ENCODE results near the gene NBPF3.
A peak's percentile ranks its signal among the peaks of the same experiment; 100 is the strongest.
"Not testable (repeated sequence)": the region's sequence is repeated elsewhere in the genome, so short reads cannot be mapped to it uniquely, and the experiment has no call there.

NBPF3 gene

DNA sequence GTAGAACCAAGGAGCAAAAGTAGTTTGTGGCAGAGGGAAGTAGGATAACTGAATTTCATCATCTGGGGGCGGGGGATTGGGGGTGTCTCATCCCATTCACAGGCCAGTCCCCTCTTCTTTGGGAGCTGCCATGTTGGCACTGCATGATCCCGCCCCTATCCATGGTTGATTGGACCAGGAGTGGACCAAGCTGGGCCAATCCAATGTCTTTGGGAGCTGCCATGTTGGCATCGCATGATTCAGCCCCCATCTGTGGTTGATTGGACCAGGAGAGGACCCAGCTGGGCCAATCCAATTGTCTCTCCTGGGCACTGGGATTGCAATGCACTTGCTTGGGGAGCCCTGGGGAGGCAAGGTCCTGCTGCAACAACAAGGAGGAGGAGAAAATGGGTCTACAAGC is 56.9 kb downstream of the NBPF3 start:
- no peak for DNase-seq

DNA sequence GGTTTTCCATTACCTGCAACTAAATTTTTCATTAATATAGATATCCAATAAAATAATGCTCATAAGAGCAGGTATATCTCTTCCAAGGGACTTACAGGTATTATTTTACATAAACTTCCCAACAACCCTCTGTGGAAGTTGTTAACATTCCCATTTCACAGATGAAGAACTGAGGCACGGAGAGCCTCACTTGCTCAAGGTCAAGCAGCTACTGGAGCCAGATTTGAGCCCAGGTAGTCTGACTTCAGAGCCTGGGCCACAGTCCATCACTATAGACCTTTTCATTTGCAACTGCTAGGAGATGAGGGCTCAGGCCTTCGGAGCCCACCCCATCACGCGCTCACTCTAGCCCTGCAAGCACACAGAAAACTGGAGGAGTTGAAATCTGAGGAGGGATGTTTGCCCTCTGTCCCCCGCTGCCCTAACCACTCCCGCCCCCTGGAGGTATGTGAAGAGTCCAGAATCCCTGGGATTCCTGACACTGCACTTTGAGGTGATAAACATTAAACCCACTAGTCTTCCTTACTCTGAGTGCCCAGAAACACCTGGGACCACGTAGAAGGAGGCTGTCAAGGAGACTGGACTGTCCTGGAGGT is 57.6 kb downstream of the NBPF3 start:
- DNase-seq, result no peak

DNA sequence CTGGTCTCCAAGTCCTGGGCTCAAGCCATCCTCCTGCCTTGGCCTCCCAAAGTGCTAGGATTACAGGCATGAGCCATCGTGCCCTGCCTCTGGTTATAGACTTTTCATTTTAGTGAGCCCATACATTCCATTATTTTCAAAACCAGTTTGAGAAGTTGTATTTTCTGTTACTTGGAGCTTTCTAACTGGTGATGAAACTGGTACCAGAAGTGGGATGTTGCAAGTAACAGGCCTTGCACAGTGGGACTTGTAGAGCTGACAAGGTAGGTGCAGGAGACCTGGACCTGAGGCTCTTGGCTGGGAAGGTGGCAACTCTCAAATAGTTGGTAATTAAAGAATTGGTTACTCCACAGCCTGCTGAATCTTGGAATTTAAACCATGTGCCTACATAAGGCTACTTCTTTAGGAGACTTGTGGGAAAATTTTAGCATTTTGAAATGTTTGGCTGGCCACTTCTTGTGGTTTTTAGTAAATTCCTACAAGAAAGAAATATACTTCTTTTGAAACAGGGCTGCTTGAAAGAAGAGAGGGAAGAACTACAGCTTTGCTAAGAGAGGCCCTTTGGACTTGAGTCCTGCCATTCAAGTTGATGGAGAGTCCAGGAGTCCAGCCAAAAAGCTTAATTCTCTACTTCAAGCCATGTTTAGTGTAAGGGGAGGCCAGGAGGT is 59.5 kb downstream of the NBPF3 start:
- DNase-seq, result no peak

DNA sequence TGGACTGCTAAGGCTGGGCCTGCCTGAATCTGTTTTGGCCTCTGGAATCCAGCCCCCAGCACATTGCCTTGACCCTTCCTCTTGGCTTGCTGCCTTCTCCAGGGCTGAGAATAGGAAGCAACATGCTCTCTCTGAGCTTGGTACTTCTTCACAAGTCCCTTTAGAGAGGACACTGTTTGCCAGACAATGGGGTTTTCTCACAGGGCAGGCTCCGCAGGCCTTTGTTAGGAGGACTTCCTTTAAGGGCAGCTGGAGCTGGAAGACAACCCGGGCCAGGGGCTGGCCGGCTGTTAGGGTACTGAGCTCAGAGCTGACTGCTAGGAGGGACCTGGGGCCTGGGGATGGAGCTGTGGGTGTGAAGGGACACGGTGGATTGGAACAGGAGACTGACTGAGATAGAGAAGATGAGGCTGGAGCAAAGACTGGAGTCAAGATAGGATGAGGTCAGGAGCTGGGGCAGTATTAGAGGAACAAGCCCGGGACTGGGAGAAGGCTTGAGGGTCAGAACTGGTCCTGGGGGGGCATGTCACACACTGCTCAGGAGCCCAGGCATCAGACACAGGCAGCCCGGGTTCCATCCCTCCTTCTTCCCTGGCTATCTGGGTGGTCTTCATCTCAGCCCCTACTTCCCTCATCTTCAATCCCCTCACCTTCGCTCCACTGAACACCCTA is 63.9 kb downstream of the NBPF3 start:
- DNase-seq, result no peak

DNA sequence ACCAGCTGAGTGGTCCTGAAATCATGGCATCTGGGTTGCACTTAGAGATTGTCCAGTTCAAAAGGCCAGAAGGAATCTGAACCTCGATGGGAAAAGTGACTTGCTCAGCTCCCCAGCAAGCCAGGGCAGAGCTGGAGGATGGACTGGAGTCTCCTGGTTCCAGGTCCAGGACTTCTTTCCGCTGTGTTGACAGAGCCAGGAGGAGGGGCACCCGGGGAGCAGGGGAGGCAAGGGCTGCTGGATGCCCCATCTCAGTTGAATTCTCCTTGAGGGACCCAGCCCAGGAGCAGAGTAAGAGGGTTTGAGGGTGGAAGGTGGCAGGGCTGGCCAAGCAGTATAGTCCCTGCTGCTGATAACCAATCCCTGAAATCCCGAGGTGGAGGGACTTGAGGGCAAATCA is 66.9 kb downstream of the NBPF3 start:
- DNase-seq, result no peak

DNA sequence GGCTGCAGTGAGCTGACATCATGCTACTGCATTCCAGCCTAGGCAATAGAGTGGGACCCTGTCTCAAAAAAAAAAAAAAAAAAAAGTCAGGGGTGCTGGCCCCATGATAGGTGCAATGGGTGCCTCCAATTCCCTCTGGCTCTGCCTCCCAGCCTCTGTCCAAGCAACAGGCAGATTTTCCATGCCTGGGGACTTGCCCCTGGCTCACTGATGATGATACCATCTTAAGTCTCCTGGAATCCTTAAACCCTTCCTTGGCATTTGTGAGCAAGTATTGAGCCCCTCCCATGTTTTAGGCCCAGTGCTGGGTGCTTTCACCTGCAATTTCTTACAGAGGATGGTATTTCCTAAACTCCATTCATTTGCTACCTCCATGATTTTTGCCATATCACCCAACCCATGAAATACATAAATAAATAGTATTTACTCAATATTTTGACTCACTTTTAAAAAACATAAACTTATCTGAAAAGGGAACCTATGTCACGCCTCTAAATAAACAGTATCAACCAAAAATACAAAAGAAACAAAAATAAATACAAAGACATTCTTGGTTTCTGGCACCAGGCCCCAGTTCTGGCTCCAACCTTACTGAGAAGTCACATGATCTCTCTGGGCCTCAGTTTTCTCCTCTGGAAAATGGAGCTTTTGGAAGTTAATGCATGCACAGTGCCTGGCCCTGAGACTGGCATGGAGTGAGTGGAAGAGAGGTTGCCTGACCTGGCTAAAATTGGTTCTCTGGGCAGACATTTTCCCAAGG is 67.8 kb downstream of the NBPF3 start:
- no peak for DNase-seq

DNA sequence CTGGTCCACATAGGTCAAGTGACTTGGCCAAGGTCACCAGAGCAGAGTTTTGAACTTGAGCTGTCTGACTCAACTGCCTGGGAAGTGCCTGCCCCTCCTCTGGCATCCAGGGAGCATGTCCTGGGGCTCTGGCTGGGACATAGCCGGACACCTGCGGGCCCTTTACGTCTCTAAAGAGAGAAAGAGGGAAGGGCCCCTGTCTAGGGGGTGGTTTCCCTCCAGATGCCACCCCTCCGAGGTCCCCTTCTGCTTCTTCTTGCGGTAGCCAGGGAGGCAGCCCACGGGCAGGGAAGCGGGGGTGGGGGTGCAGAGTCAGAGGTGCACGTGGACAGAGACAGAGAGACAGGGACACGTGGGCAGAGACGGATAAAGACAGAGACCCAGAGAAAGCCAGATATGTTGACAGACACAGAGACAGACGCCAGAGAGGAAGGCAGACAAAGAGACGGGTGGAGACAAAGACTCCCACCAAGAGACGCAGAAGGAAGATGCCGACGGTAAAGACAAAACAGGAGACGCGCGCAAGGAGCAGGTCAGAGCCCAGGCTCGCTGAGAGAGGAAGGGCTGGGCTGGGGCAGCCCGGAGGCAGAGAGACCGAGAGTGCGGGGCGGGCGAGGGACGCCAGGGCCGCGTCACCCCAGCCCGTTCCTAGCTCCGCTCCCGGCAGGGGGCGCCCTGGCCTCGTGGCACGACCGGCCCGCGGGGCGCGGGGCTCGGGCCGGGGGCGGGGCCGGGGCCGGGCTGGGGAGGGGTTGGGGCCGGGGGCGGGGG is 68.8 kb downstream of the NBPF3 start:
- peak; percentile 38 to 41 for DNase-seq

DNA sequence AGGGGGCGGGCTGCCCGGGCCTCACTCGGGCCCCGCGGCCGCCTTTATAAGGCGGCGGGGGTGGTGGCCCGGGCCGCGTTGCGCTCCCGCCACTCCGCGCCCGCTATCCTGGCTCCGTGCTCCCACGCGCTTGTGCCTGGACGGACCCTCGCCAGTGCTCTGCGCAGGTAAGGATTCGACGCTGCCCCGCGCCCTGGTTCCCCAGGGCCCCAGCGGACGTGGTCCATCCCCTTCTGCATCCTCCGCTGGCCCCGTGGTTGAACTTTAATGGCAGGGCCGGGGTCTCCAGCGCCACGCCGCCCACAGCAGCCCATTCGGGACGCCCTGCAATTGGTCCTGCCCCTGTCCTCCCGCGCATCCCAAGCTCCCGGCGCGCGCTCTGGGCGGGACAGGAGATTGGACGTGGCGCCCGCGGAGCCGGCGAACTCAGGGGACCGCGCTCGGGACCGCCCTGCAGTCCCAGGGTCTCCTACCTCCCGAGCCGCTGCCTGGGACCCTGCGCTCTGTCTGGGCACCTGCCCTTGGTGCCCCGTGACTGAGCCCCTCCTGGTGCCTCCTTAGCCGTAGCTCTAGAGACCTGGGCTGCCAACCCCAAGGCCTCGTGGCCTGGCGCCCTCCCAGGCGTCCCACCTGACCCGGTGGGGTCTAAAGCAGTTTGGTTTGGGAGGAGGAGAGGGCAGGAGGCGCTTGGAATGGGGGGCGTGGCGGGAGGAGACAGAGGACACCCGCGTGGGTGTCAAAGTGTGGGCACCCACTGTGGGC is 69.6 kb downstream of the NBPF3 start, which contains the start of gene ALPL:
ALPL (plus strand) TSS at position 73 of the 762 bp plus-strand sequence. CDS start 44,659 bp downstream, outside the sequence.
- no peak for DNase-seq

DNA sequence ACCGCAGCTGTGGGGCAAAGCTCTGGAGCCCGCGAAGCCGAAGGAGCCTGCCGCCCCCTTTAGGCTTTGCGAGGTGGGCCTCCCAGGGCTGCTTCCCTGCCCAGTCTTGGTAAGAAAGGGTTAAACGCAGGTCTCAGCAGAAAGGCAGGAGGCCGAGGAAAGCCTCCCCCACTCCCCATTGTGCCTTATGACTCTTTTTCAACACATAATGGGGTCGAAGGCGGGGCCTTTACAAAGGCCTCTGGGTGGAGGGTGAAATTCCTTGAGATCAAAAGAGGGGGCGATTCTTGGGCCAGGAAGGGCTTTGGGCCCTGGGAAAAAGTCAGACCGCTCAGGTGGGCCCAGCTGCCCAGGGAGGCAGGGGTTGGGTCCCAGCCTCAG is 70.2 kb downstream of the NBPF3 start:
- no peak for DNase-seq

DNA sequence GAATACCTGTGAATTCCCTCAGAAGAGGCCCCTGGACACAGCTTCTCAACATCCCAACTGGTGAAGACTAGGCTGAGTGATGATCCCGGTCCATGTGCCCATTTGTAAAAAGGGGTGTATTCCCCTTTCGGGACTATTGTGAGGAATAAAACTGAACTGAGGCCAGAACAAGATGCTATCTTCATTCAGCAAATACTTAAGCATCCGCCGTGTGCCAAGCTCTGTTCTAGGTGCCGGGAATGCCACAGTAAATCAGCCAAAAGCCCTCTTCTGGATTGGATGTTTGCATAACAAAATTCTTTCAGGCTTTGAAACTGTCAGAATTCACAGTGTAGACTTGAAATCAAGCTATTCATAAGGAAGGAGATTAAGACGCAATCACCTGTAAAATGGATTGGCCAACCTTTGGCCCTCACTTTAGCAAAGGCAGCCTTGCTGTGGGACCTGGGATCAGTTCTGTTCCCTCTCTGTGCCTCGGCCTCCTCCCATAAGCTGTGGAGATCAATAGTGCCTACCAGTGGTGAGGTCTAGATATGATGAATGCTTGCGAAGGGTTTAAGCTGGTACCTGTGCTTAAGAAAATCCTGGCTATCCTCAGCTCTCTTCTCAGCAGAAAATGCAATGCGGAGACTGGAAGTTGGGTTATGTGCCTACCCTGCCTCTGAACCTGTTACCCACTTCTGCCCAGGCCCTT is 71.1 kb downstream of the NBPF3 start:
- DNase-seq, result no peak

DNA sequence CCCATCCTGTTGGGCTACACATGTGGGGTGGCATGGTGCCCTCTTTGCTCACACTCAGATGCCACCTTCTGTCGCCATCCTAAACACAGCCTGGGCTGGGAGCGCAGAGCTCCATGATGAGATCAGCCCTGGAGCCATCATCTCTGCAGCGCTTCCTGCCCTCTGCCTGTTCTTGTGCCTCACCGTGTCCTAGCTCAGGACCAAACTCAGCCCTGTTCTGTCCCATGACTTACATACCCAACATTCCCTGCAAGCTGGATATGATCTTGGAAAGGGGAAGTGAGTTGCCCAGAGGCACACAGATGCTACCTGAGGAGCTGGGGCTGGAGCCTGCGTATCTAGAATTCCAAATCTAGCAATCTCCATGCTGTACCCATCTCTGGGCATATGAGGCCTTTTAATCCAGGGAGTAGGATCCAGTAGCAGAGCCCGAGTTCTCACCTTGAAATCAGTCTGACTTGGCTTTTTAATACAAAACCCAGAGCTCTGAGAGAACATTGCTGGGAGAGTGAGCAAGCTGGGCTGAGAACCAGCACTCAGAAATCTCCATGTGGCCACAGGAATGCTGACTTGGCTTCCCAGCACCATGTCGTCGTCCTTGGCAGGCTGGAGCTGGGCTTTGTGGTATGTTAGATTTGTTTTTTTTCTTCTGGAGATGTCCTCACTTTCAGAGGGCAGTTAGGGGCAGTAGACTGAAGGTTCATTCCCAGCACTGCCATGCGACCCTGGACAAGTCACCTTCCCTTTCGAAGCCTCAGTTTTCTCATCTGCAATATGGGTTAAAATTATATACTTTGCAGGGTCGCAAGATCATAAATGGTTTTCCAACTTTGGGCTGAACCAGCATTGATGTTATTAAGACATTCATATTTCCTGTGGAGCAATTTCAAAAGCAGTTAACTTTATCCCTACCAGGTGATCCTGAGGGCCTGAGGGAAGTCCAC is 71.9 kb downstream of the NBPF3 start:
- no peak for DNase-seq

DNA sequence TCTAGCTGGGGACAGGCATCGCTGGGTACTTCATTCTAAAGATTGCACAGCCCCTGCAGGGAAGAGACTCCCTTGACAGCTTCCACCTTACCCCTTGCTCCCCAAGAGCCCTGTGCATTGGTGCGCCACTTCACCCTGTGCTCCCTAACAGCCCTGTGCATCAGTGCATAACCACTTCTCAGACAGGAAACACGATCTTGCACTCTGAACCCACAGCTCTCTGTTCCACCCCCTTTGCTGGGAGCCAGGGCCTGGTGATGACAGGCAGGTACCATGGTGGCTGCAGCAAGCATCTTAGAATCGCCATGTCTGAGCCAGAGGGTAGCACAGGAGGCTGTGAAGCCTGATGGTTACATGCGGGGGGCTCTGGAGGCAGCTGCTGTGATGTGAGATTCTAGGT is 74.3 kb downstream of the NBPF3 start:
- DNase-seq, result no peak

DNA sequence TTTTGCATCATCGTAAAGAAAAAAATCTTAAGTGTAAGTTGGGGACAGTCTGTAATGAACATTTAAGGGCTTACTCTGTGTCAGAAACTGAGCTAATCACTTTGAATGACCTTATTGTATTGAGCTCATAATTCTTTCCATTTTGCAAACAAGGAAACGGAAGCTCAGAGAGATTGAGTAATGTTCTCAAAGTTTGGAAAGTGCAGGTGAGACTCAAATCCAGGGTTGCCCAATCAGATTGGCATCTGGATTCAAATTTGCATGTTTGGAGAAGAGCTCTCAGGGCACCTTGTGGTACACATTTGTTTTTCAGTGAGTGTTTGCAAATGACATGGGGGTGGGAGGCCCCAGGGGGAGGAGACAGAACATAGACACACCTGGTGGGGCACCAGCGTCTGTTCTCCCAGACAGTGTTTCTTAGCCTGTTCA is 77.2 kb downstream of the NBPF3 start:
- peak in 1 of 2 donors; percentile 13 for DNase-seq

DNA sequence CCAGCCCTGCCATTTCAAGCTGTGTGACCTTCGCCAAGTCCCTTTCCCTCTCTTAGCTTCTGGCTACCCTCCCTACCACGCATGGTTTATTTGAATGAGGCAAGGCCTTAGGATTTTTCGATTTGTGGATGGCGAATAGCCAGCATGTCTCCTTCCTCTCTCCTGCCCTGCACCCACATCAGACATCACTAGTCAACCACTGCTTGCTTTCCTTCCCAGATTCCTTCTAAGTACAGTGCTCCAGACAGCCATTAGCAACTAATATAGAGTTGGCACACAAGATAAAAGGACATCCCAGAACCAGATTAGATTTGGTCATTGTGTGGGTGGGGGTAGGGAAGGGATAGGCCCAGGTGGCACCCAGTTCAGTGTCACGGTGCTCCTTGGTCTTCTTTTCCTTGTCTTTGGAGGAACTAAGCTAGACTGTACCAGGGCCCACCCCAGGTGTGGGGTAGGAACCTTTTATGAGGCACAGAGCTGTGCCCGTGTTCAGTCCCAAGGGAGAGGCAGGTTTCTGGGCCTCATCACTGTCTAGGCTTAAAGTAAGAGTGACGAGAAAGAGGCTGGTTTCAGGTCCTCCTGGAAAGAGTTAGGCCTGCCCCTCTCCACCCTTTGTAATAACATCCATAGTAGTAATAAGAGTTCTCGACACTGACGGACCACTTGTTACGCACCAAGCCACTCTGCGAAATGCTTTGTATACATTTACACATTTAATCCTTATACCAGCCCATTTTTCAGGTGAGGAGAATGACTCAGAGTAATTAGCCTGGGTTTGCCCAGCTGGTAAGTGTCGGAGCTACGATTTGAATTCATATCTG is 77.9 kb downstream of the NBPF3 start:
- DNase-seq, result peak in 1 of 2 donors; percentile 38

DNA sequence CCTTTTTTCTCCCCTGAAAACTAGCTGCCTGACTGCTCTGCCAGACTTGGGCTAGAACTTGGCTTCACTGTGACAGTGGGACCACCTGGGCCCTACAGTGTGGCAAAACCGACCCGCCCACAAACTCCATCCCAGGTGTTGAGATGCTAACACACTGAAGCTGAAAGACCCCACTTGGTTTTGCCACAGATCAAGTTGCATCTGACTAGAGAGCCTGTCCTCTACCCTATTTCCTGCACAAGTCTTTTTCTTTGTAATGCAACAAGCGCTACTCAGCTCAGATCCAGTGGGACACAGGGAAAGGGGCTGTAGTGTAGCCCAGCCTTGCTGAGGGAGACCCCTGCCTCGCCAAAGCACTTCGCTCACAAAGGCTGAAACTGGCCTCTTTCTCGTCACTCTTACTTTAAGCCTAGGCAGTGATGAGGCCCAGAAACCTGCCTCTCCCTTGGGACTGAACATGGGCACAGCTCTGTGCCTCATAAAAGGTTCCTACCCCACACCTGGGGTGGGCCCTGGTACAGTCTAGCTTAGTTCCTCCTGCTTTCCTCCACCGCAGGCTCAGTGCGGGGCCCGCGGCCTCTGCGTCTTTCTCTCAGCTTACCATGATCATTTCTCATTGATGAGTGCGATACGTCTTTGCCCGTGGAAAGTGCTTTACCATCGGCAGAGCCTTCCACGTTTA is 79.0 kb downstream of the NBPF3 start:
- peak in 1 of 2 donors; percentile 48 for DNase-seq

DNA sequence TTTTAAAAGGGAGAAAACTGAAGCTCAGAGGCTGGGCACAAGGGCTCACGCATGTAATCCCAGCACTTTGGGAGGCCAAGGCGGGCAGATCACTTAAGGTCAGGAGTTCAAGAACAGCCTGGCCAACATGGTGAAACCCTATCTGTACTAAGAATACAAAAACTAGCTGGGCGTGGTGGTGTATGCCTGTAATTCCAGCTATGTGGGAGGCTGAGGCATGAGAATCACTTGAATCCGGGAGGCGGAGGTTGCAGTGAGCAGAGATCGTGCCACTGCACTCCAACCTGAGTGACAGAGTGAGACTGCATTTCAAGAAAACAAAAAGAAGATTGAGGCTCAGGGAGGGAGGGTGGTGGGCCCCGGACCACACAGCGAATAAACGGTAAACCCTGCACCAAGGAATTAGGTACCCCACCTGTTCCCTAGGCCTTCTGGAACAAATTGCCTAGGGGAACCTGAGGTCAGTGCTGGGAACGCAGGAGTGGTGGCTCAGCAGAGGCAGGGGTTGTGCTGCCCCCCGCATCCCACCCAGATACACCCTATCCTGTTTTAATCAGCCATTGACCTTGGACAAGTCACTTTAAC is 79.6 kb downstream of the NBPF3 start:
- DNase-seq, result not testable (repeated sequence)

DNA sequence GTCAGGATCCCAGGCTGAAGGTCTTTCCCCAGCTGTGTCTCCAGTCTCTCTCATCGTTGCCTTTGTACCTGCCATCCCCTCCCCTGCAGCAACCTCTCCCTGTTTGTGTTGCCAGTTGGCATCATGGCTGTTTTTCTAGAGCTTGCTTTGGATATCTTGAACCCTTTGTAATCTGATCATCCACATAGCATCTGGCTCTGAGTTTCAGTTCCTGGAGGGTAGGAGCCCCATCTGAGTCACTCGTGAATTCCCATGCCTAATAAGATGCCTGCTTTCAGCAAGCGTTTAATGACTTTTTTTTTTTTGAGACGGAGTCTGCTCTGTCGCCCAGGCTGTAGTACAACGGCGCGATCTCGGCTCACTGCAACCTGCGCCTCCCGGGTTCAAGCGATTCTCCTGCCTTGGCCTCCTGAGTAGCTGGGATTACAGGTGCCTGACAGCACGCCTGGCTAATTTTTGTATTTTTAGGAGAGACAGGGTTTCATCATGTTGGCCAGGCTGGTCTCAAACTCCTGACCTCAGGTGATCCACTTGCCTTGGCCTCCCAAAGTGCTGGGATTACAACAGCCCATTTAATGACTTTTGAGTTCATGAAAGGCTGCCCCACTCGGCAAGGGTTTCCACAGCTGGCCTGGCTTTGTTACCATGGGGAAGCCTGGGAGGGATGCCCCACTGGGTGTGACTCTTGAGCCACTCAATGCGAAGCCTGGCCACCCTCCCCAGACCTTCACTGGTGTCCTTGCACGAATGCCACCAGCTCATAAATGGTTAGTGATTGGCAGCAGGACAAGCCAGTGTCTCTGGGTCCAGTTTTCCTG is 81.2 kb downstream of the NBPF3 start:
- DNase-seq, result no peak

Measured in CD4-positive, alpha-beta T cell treated with Interleukin-4 for 1 hour (primary cell).